ENCODE measurements around the gene IFT22.

GRCh38 chr7:101299511-101300464, 21.8 kb downstream of the IFT22 start:
- TF ChIP-seq POLR2A (IDR thresholded peaks at IDR 0.05; ENCODE audit: low read depth, low read length), result no peak
- TF ChIP-seq RFX5 (IDR thresholded peaks at IDR 0.05; ENCODE audit: low read depth, low read length), result no peak
- TF ChIP-seq CTCF (conservative IDR thresholded peaks at IDR 0.05; ENCODE audit: low read depth, low read length), result no peak
- no peak for TF ChIP-seq MAZ (IDR thresholded peaks at IDR 0.05; ENCODE audit: borderline replicate concordance, low read depth, low read length)
- TF ChIP-seq RAD21 (IDR thresholded peaks at IDR 0.05; ENCODE audit: low read length), result no peak
- TF ChIP-seq MAFK (IDR thresholded peaks at IDR 0.05; ENCODE audit: low read depth, low read length), result no peak
- TF ChIP-seq ELK1 (IDR thresholded peaks at IDR 0.05; ENCODE audit: borderline replicate concordance, low read depth, low read length), result no peak
- TF ChIP-seq MXI1 (IDR thresholded peaks at IDR 0.05; ENCODE audit: borderline replicate concordance, low read depth, low read length), result no peak
- TF ChIP-seq USF2 (IDR thresholded peaks at IDR 0.05; ENCODE audit: low read depth, low read length), result no peak
- TF ChIP-seq CEBPB (IDR thresholded peaks at IDR 0.05; ENCODE audit: low read depth, low read length), result no peak
- TF ChIP-seq CHD1 (IDR thresholded peaks at IDR 0.05; ENCODE audit: low read depth, low read length), result no peak
- no peak for TF ChIP-seq RCOR1 (IDR thresholded peaks at IDR 0.05; ENCODE audit: insufficient replicate concordance, low read length)
